H9 (cell line): ENCODE data around the gene SP5. TPM values are rescaled to one million over a fixed set of nuclear protein-coding genes. Genes with fewer than 3 reads are reported as not detected.
A peak's percentile ranks its signal among the peaks of the same experiment; 100 is the strongest.

Experiments
- DNase-seq: peaks from one replicate; pipeline ENCODE4 v3.0.0-alpha.2; 2017
- H2AFZ ChIP-seq: one replicate; pipeline ENCODE4 v1.6.1; 2013; ENCODE audit warnings: mild to moderate bottlenecking, low read length, control low read depth, moderate library complexity
- H2AK5ac ChIP-seq: 2 replicates; pipeline ENCODE4 v1.6.1; 2013; ENCODE audit warnings: low read length, control low read depth, mixed read lengths; ENCODE audit not compliant: insufficient read length
- H2BK120ac ChIP-seq: one replicate; pipeline ENCODE4 v1.6.1; 2013; ENCODE audit warnings: low read depth, mild to moderate bottlenecking, low read length, control low read depth, inconsistent platforms; ENCODE audit not compliant: poor library complexity, severe bottlenecking
- H2BK12ac ChIP-seq: 2 replicates; pipeline ENCODE4 v1.6.1; 2013; ENCODE audit warnings: low read length, control low read depth, mixed read lengths, low read depth; ENCODE audit not compliant: insufficient read length
- H2BK15ac ChIP-seq: 2 replicates; pipeline ENCODE4 v1.6.1; 2013; ENCODE audit warnings: low read depth, low read length, control low read depth
- H2BK20ac ChIP-seq: one replicate; pipeline ENCODE4 v1.6.1; 2013; ENCODE audit warnings: low read depth, mild to moderate bottlenecking, low read length, control low read depth, inconsistent platforms; ENCODE audit not compliant: poor library complexity, severe bottlenecking
- H2BK5ac ChIP-seq: 2 replicates; pipeline ENCODE4 v1.6.1; 2013; ENCODE audit warnings: low read length, control low read depth, mixed read lengths; ENCODE audit not compliant: insufficient read length
- H3K14ac ChIP-seq: 2 replicates; pipeline ENCODE4 v1.6.1; 2013; ENCODE audit warnings: low read length, control low read depth; ENCODE audit not compliant: insufficient read depth
- H3K18ac ChIP-seq: 2 replicates; pipeline ENCODE4 v1.6.1; 2013; ENCODE audit warnings: low read depth, mild to moderate bottlenecking, mixed read lengths, low read length, control low read depth; ENCODE audit not compliant: insufficient read length
- H3K23ac ChIP-seq: 2 replicates; pipeline ENCODE4 v1.6.1; 2013; ENCODE audit warnings: low read length, control low read depth, mixed read lengths, low read depth; ENCODE audit not compliant: insufficient read length
- H3K23me2 ChIP-seq: 2 replicates; pipeline ENCODE4 v1.6.1; 2013; ENCODE audit warnings: low read depth, mild to moderate bottlenecking, mixed read lengths, low read length, control low read depth; ENCODE audit not compliant: insufficient read length, poor library complexity, severe bottlenecking
- H3K27ac ChIP-seq: 2 replicates; pipeline ENCODE4 v1.5.1; 2013; ENCODE audit warnings: low read length, control low read depth, mixed read lengths, low read depth; ENCODE audit not compliant: insufficient read length
- H3K27me3 ChIP-seq: 2 replicates; pipeline ENCODE4 v1.6.1; 2013; ENCODE audit warnings: low read length, control low read depth, inconsistent platforms; ENCODE audit not compliant: insufficient read depth
- H3K4ac ChIP-seq: 2 replicates; pipeline ENCODE4 v1.6.1; 2013; ENCODE audit warnings: low read depth, mild to moderate bottlenecking, control low read depth, inconsistent platforms, low read length, moderate library complexity
- H3K4me1 ChIP-seq: 2 replicates; pipeline ENCODE4 v1.6.1; 2013; ENCODE audit warnings: low read length, control low read depth, inconsistent platforms; ENCODE audit not compliant: insufficient read depth
- H3K4me2 ChIP-seq: 2 replicates; pipeline ENCODE4 v1.6.1; 2013; ENCODE audit warnings: low read length, control low read depth, mixed read lengths; ENCODE audit not compliant: insufficient read length, insufficient read depth
- H3K56ac ChIP-seq: 2 replicates; pipeline ENCODE4 v1.6.1; 2013; ENCODE audit warnings: low read depth, mild to moderate bottlenecking, mixed read lengths, low read length, control low read depth; ENCODE audit not compliant: insufficient read length
- H3K79me1 ChIP-seq: 2 replicates; pipeline ENCODE4 v1.6.1; 2013; ENCODE audit warnings: low read depth, mild to moderate bottlenecking, moderate library complexity, low read length, control low read depth, inconsistent platforms; ENCODE audit not compliant: insufficient read depth, poor library complexity, severe bottlenecking
- H3K79me2 ChIP-seq: 2 replicates; pipeline ENCODE4 v1.6.1; 2013; ENCODE audit warnings: low read length, control low read depth, inconsistent platforms; ENCODE audit not compliant: insufficient read depth
- H3K9ac ChIP-seq: 2 replicates; pipeline ENCODE4 v1.6.1; 2013; ENCODE audit warnings: low read length, control low read depth, mixed read lengths; ENCODE audit not compliant: insufficient read length; ENCODE audit errors: extremely low read depth
- H3K9me3 ChIP-seq: one replicate; pipeline ENCODE4 v1.6.1; 2013; ENCODE audit warnings: low read depth, low read length, inconsistent platforms; ENCODE audit not compliant: control insufficient read depth
- H3T11ph ChIP-seq: one replicate; pipeline ENCODE4 v1.6.1; 2013; ENCODE audit warnings: mild to moderate bottlenecking, low read length, control low read depth, inconsistent platforms
- H4K20me1 ChIP-seq: one replicate; pipeline ENCODE4 v1.6.1; 2013; ENCODE audit not compliant: control insufficient read depth, insufficient read length, insufficient read depth
- H4K5ac ChIP-seq: 2 replicates; pipeline ENCODE4 v1.6.1; 2013; ENCODE audit warnings: low read depth, mild to moderate bottlenecking, mixed read lengths, low read length, control low read depth; ENCODE audit not compliant: insufficient read length
- H4K8ac ChIP-seq: replicated peaks from 2 replicates; pipeline ENCODE4 v1.6.1; 2013; ENCODE audit warnings: low read length, control low read depth, mixed read lengths, low read depth; ENCODE audit not compliant: insufficient read length
- H4K91ac ChIP-seq: 2 replicates; pipeline ENCODE4 v1.6.1; 2013; ENCODE audit warnings: low read depth, mild to moderate bottlenecking, moderate library complexity, mixed read lengths, low read length, control low read depth; ENCODE audit not compliant: insufficient read length
- H3K27ac Mint-ChIP-seq, 3 experiments: 2 replicates in 2 of 3; 3 replicates in 1 of 3; pipeline ENCODE4 v1.8.0; 2020 to 2021; ENCODE audit warnings: mixed read lengths in 3 of 3, mild to moderate bottlenecking in 1 of 3, moderate library complexity in 1 of 3
- H3K27me3 Mint-ChIP-seq: 2 replicates; pipeline ENCODE4 v1.8.0; 2021; ENCODE audit warnings: low read depth, mild to moderate bottlenecking, moderate library complexity, mixed read lengths
- H3K36me3 Mint-ChIP-seq, 3 experiments: 2 replicates in 2 of 3; 3 replicates in 1 of 3; pipeline ENCODE4 v1.8.0; 2020 to 2021; ENCODE audit warnings: low read depth in 3 of 3, mixed read lengths in 3 of 3; ENCODE audit not compliant: insufficient read depth in 1 of 3
- H3K4me1 Mint-ChIP-seq, 2 experiments: 2 replicates each; pipeline ENCODE4 v1.8.0; 2020; ENCODE audit warnings: mixed read lengths in 2 of 2
- H3K4me3 Mint-ChIP-seq, 2 experiments: 2 replicates in 1 of 2; 3 replicates in 1 of 2; pipeline ENCODE4 v1.8.0; 2020 to 2021; ENCODE audit warnings: mild to moderate bottlenecking in 2 of 2, mixed read lengths in 2 of 2, moderate library complexity in 1 of 2
- H3K9me3 Mint-ChIP-seq, 2 experiments: 2 replicates in 1 of 2; 3 replicates in 1 of 2; pipeline ENCODE4 v1.8.0; 2020; ENCODE audit warnings: mild to moderate bottlenecking in 2 of 2, mixed read lengths in 2 of 2, moderate library complexity in 1 of 2
- WGBS: extraction: QIAGEN DNeasy Blood & Tissue Kit; methylation state at CpG from one replicate; pipeline ENCODE4 v1.1.7; 2013; ENCODE audit warnings: missing lambda C conversion rate, low lambda C conversion rate, mixed read lengths; ENCODE audit not compliant: insufficient read length; ENCODE audit errors: extremely low coverage; 5-methylcytosine and 5-hydroxymethylcytosine counted together
- total RNA-seq: library from RNA; stranded (reverse); gene quantifications from 2 replicates; pipeline ENCODE4 v1.2.1, GENCODE V29; 2021
- TF ChIP-seq, protein P1 (sequence below): fragments of 200-600 bp; sonication (generic); conservative IDR thresholded peaks from 3 replicates; pipeline ENCODE4 v1.8.0; 2021; ENCODE audit warnings: antibody characterized with exemption, mild to moderate bottlenecking

Gene SP5
- total RNA-seq, 1 experiment from 2014 or later = 1.7 TPM

DNA sequence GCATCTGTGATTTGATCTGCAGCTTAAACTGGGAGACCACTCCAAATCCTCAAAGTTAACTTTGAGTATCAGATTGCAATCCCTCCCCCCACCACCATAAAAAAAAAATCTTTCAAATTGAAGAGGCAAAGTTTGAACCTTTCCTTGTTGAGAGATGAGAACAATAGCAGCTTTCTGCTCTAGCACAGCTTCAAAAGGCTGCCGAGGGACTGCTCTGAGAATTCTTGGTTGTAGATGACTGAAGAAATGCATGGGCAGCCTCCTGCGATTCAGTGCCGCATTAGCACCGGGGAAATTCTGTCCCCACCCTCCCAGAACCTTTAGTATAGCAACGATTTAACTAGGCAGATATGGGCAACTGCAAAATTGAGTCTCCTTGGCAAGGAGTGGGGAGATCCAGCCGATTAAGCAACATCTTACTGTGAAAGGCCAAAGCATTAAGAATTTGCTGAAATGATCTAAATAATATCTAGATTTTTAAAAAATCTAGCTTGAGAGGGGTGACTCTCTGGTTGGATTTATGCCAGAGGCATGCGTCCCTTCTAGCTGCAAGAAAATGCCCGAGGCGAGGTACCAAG is 3.9 kb upstream of the SP5 start:
- Histone ChIP-seq H4K5ac (no peak overlapping the region), H3K14ac (no peak overlapping the region), H2BK15ac (no peak overlapping the region), H3K27me3 (peaks cover 54% of the 10 kb centered on the region), H3K79me1 (no peaks in the 10 kb centered on the region), H3K79me2 (no peaks in the 10 kb centered on the region), H2AFZ (no peak overlapping the region), H3K9ac (no peak overlapping the region), H3K9me3 (no peaks in the 10 kb centered on the region), H2BK12ac (no peak overlapping the region), H3K18ac (no peak overlapping the region), H3K56ac (no peak overlapping the region), H4K91ac (no peak overlapping the region), H3K27ac (no peak overlapping the region), H3K23me2 (peaks cover 10% of the 10 kb centered on the region), H2AK5ac (no peak overlapping the region), H3K4ac (no peak overlapping the region), H2BK5ac (no peak overlapping the region), H3K23ac (no peak overlapping the region), H2BK120ac (no peak overlapping the region), H4K20me1 (no peaks in the 10 kb centered on the region), H3K4me2 (peak overlapping the region; percentile 58), H3K4me1 (no peaks in the 10 kb centered on the region; the same call in 1 of the 2 replicates), H4K8ac (no peak overlapping the region), H3T11ph (no peak overlapping the region), H2BK20ac (no peak overlapping the region)
- H3K4me3 Mint-ChIP-seq = peak overlapping the region; percentile 46 to 75
- TF ChIP-seq, protein P1, sequence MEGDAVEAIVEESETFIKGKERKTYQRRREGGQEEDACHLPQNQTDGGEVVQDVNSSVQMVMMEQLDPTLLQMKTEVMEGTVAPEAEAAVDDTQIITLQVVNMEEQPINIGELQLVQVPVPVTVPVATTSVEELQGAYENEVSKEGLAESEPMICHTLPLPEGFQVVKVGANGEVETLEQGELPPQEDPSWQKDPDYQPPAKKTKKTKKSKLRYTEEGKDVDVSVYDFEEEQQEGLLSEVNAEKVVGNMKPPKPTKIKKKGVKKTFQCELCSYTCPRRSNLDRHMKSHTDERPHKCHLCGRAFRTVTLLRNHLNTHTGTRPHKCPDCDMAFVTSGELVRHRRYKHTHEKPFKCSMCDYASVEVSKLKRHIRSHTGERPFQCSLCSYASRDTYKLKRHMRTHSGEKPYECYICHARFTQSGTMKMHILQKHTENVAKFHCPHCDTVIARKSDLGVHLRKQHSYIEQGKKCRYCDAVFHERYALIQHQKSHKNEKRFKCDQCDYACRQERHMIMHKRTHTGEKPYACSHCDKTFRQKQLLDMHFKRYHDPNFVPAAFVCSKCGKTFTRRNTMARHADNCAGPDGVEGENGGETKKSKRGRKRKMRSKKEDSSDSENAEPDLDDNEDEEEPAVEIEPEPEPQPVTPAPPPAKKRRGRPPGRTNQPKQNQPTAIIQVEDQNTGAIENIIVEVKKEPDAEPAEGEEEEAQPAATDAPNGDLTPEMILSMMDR = no peak
- H3K36me3 Mint-ChIP-seq = peaks cover 0 to 4% (median 0%) of the 10 kb centered on the region in 3 experiments; a peak in 2 of 7 replicates
- no peak for DNase-seq
- peaks cover 2 to 12% of the 10 kb centered on the region in 2 experiments; a peak in 4 of 5 replicates for H3K9me3 Mint-ChIP-seq
- peaks cover 45 to 46% of the 10 kb centered on the region in 2 experiments for H3K4me1 Mint-ChIP-seq
- peaks cover 99% of the 10 kb centered on the region for H3K27me3 Mint-ChIP-seq
- H3K27ac Mint-ChIP-seq = no peak overlapping the region
- WGBS = no CpG with 5 or more reads among the region's 9 CpGs
